GM12878 (cell line): Measurements from ENCODE around the gene TATDN3. TPM values are rescaled to one million over a fixed set of nuclear protein-coding genes. Genes with fewer than 3 reads are reported as not detected.
A peak's percentile ranks its signal among the peaks of the same experiment; 100 is the strongest.

Experiments used
- BACH1 ChIP-seq: fragments of 450-650 bp; IDR thresholded peaks from 2 replicates; pipeline ENCODE4 v1.6.1; 2017; ENCODE audit warnings: mild to moderate bottlenecking, borderline replicate concordance
- BCL11A ChIP-seq: IDR thresholded peaks from 2 replicates; pipeline ENCODE4 v1.6.1; 2011; ENCODE audit warnings: low read depth, low read length
- BHLHE40 ChIP-seq, 2 experiments: fragments of 450-650 bp in 1 of 2; IDR thresholded peaks; 2 replicates each; pipeline ENCODE4 v1.6.1; 2011 to 2017; ENCODE audit warnings: low read depth in 2 of 2, borderline replicate concordance in 1 of 2, improper control_type of control experiment in 1 of 2, low read length in 1 of 2, mild to moderate bottlenecking in 1 of 2
- BMI1 ChIP-seq: fragments of 450-650 bp; IDR thresholded peaks from 2 replicates; pipeline ENCODE4 v1.6.1; 2016; ENCODE audit warnings: mild to moderate bottlenecking, moderate library complexity, borderline replicate concordance
- CBX5 ChIP-seq: sonication (generic); IDR thresholded peaks from 2 replicates; pipeline ENCODE4 v1.6.1; 2016; ENCODE audit warnings: low read depth, moderate library complexity, mild to moderate bottlenecking, inconsistent platforms
- CHD1 ChIP-seq: IDR thresholded peaks from 2 replicates; pipeline ENCODE4 v1.6.1; 2012; ENCODE audit warnings: low read depth, low read length, improper control_type of control experiment
- EGR1 ChIP-seq, 2 experiments: IDR thresholded peaks; 1 replicate in 1 of 2; 2 replicates in 1 of 2; pipeline ENCODE4 v1.6.1; 2011 to 2012; ENCODE audit warnings: low read depth in 2 of 2, low read length in 2 of 2, borderline replicate concordance in 1 of 2, mild to moderate bottlenecking in 1 of 2, moderate library complexity in 1 of 2
- FOXK2 ChIP-seq: fragments of 450-650 bp; IDR thresholded peaks from 2 replicates; pipeline ENCODE4 v1.6.1; 2017; ENCODE audit warnings: mild to moderate bottlenecking, moderate library complexity
- GATAD2B ChIP-seq: fragments of 450-650 bp; conservative IDR thresholded peaks from 2 replicates; pipeline ENCODE4 v1.6.1; 2017; ENCODE audit warnings: low read depth, mild to moderate bottlenecking, moderate library complexity
- HCFC1 ChIP-seq: fragments of 150-350 bp; IDR thresholded peaks from 2 replicates; pipeline ENCODE4 v1.6.1; 2014; ENCODE audit warnings: low read length
- IRF4 ChIP-seq: IDR thresholded peaks from 2 replicates; pipeline ENCODE4 v1.6.1; 2011; ENCODE audit warnings: low read depth, low read length
- JUNB ChIP-seq: IDR thresholded peaks from 2 replicates; pipeline ENCODE4 v1.6.1; 2016; ENCODE audit warnings: antibody characterized with exemption, mild to moderate bottlenecking
- MEF2A ChIP-seq: IDR thresholded peaks from 2 replicates; pipeline ENCODE4 v1.6.1; 2011; ENCODE audit warnings: low read depth, mild to moderate bottlenecking, low read length, moderate library complexity; ENCODE audit not compliant: insufficient read depth
- MYB ChIP-seq: fragments of 150-350 bp; IDR thresholded peaks from 2 replicates; pipeline ENCODE4 v1.6.1; 2014; ENCODE audit warnings: mild to moderate bottlenecking, low read depth, low read length, borderline replicate concordance
- NFIC ChIP-seq: IDR thresholded peaks from 2 replicates; pipeline ENCODE4 v1.6.1; 2012; ENCODE audit warnings: low read depth, mild to moderate bottlenecking, inconsistent platforms, low read length, moderate library complexity
- PML ChIP-seq: IDR thresholded peaks from 2 replicates; pipeline ENCODE4 v1.6.1; 2012; ENCODE audit warnings: low read length, inconsistent platforms
- POLR2AphosphoS5 ChIP-seq: IDR thresholded peaks from 2 replicates; pipeline ENCODE4 v1.6.1; 2011; ENCODE audit warnings: mild to moderate bottlenecking, low read length, inconsistent platforms
- RB1 ChIP-seq: fragments of 450-650 bp; formaldehyde crosslinking; IDR thresholded peaks from 2 replicates; pipeline ENCODE4 v1.6.1; 2017; ENCODE audit warnings: mild to moderate bottlenecking, borderline replicate concordance
- RFX5 ChIP-seq: IDR thresholded peaks from 2 replicates; pipeline ENCODE4 v1.6.1; 2011; ENCODE audit warnings: low read depth, low read length, improper control_type of control experiment
- TAF1 ChIP-seq: IDR thresholded peaks from 2 replicates; pipeline ENCODE4 v1.6.1; 2011; ENCODE audit warnings: mild to moderate bottlenecking, low read depth, low read length, borderline replicate concordance
- WRNIP1 ChIP-seq: IDR thresholded peaks from 2 replicates; pipeline ENCODE4 v1.6.1; 2011; ENCODE audit warnings: low read depth, low read length, improper control_type of control experiment, borderline replicate concordance
- ZNF217 ChIP-seq: fragments of 450-650 bp; IDR thresholded peaks from 2 replicates; pipeline ENCODE4 v1.6.1; 2017; ENCODE audit warnings: antibody characterized with exemption, mild to moderate bottlenecking
- ZNF24 ChIP-seq: fragments of 450-650 bp; IDR thresholded peaks from 2 replicates; pipeline ENCODE4 v1.6.1; 2017; ENCODE audit warnings: antibody characterized with exemption, mild to moderate bottlenecking
- polyA plus RNA-seq, 11 experiments: library from polyadenylated mRNA; depleted of rRNA in 4 of 11; unstranded in 6 of 11; stranded (reverse) in 5 of 11; fragments of >200 nt; fragmentation: Nextera tagmentation in 4 of 11; fragmentation: Illumina TruSeq in 1 of 11; extraction: Ambion mirVana in 4 of 11; extraction: Trizol in 1 of 11; gene quantifications; 1 replicate in 1 of 11; 2 replicates in 10 of 11; pipeline versions ENCODE4 v1.2.1 to v1.2.3, GENCODE V29; 2011 to 2016; ENCODE audit warnings: inconsistent platforms in 2 of 11, missing spikeins in 2 of 11, low read depth in 1 of 11
- total RNA-seq, 4 experiments: library from RNA; depleted of rRNA in 3 of 4; stranded (reverse); fragments of >200 nt in 3 of 4; fragmentation: Illumina TruSeq in 1 of 4; extraction: Trizol in 1 of 4; gene quantifications; 2 replicates each; pipeline versions ENCODE4 v1.2.1 to v1.2.3, GENCODE V29; 2013 to 2021
- TF ChIP-seq, protein P1 (sequence below): fragments of 450-650 bp; IDR thresholded peaks from 2 replicates; pipeline ENCODE4 v1.6.1; 2016; ENCODE audit warnings: mild to moderate bottlenecking
- TF ChIP-seq, protein P2 (sequence below): fragments of 150-350 bp; IDR thresholded peaks from 2 replicates; pipeline ENCODE4 v1.6.1; 2016; ENCODE audit warnings: low read depth, low read length
- TF ChIP-seq, protein P3 (sequence below): fragments of 450-650 bp; IDR thresholded peaks from 2 replicates; pipeline ENCODE4 v1.6.1; 2017; ENCODE audit warnings: mild to moderate bottlenecking

The TATDN3 gene
- total and polyA plus RNA-seq, 10 of the 15 experiments (the other 5 are each of a cell fraction or from before 2014, with no cell fraction given), result 15.5 to 40.0 (median 22.7) TPM

GRCh38 chr1:212769459-212770167 lies 22.1 kb upstream of the TATDN3 start (continued):
- no peak for TF ChIP-seq HCFC1
- TF ChIP-seq, protein P1, sequence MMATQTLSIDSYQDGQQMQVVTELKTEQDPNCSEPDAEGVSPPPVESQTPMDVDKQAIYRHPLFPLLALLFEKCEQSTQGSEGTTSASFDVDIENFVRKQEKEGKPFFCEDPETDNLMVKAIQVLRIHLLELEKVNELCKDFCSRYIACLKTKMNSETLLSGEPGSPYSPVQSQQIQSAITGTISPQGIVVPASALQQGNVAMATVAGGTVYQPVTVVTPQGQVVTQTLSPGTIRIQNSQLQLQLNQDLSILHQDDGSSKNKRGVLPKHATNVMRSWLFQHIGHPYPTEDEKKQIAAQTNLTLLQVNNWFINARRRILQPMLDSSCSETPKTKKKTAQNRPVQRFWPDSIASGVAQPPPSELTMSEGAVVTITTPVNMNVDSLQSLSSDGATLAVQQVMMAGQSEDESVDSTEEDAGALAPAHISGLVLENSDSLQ, result no peak
- TF ChIP-seq ZNF217, result 0 out of 2 replicates have a peak, but pooled peaks have one; percentile 33
- TF ChIP-seq EGR1 (IDR thresholded peaks at IDR 0.05; ENCODE audit: borderline replicate concordance in 1 of 2, low read depth in 2 of 2, low read length in 2 of 2), result no peak
- TF ChIP-seq BCL11A, result no peak
- no peak for TF ChIP-seq CHD1
- no peak for TF ChIP-seq RB1
- TF ChIP-seq GATAD2B, result no peak
- TF ChIP-seq, protein P2, sequence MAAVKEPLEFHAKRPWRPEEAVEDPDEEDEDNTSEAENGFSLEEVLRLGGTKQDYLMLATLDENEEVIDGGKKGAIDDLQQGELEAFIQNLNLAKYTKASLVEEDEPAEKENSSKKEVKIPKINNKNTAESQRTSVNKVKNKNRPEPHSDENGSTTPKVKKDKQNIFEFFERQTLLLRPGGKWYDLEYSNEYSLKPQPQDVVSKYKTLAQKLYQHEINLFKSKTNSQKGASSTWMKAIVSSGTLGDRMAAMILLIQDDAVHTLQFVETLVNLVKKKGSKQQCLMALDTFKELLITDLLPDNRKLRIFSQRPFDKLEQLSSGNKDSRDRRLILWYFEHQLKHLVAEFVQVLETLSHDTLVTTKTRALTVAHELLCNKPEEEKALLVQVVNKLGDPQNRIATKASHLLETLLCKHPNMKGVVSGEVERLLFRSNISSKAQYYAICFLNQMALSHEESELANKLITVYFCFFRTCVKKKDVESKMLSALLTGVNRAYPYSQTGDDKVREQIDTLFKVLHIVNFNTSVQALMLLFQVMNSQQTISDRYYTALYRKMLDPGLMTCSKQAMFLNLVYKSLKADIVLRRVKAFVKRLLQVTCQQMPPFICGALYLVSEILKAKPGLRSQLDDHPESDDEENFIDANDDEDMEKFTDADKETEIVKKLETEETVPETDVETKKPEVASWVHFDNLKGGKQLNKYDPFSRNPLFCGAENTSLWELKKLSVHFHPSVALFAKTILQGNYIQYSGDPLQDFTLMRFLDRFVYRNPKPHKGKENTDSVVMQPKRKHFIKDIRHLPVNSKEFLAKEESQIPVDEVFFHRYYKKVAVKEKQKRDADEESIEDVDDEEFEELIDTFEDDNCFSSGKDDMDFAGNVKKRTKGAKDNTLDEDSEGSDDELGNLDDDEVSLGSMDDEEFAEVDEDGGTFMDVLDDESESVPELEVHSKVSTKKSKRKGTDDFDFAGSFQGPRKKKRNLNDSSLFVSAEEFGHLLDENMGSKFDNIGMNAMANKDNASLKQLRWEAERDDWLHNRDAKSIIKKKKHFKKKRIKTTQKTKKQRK, result no peak
- TF ChIP-seq MYB, result no peak
- no peak for TF ChIP-seq PML
- TF ChIP-seq, protein P3, sequence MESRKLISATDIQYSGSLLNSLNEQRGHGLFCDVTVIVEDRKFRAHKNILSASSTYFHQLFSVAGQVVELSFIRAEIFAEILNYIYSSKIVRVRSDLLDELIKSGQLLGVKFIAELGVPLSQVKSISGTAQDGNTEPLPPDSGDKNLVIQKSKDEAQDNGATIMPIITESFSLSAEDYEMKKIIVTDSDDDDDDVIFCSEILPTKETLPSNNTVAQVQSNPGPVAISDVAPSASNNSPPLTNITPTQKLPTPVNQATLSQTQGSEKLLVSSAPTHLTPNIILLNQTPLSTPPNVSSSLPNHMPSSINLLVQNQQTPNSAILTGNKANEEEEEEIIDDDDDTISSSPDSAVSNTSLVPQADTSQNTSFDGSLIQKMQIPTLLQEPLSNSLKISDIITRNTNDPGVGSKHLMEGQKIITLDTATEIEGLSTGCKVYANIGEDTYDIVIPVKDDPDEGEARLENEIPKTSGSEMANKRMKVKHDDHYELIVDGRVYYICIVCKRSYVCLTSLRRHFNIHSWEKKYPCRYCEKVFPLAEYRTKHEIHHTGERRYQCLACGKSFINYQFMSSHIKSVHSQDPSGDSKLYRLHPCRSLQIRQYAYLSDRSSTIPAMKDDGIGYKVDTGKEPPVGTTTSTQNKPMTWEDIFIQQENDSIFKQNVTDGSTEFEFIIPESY, result no peak
- no peak for TF ChIP-seq POLR2AphosphoS5
- no peak for TF ChIP-seq TAF1
- TF ChIP-seq WRNIP1, result no peak
- no peak for TF ChIP-seq IRF4
- TF ChIP-seq ZNF24, result no peak
- peak; percentile 85 for TF ChIP-seq MEF2A
- no peak for TF ChIP-seq BHLHE40 (IDR thresholded peaks at IDR 0.05; ENCODE audit: borderline replicate concordance in 1 of 2, low read depth in 2 of 2, low read length in 1 of 2)
- TF ChIP-seq FOXK2, result no peak
- no peak for TF ChIP-seq BMI1
- TF ChIP-seq RFX5, result no peak
- peak; percentile 89 for TF ChIP-seq NFIC
- TF ChIP-seq BACH1, result no peak
- peak; percentile 78 for TF ChIP-seq JUNB
- TF ChIP-seq CBX5, result peak; percentile 97
